ENCODE measurements around the gene AKAIN1.

GRCh38 chr18:5237083-5237722, 40.1 kb upstream of the AKAIN1 start:
- TF ChIP-seq CTCF (IDR thresholded peaks at IDR 0.05; ENCODE audit: control extremely low read depth in 1 of 3, insufficient read depth in 1 of 3, low read depth in 1 of 3, low read length in 3 of 3) (no peak), POLR2A (IDR thresholded peaks at IDR 0.05; ENCODE audit: control extremely low read depth in 1 of 2, low read depth in 2 of 2, low read length in 2 of 2) (no peak; a peak in 1 of 3 replicates), EZH2 (IDR thresholded peaks at IDR 0.05; ENCODE audit: low read depth, low read length, severe bottlenecking) (no peak), MAFK (IDR thresholded peaks at IDR 0.05; ENCODE audit: low read depth, low read length) (no peak), RNF2 (IDR thresholded peaks at IDR 0.05; ENCODE audit: borderline replicate concordance, low read depth, low read length, missing control alignments, poor library complexity, severe bottlenecking) (no peak), ATF2 (IDR thresholded peaks at IDR 0.05; ENCODE audit: low read length) (no peak), HDAC6 (IDR thresholded peaks at IDR 0.05; ENCODE audit: low read depth, low read length) (no peak), RAD21 (IDR thresholded peaks at IDR 0.05 in 1 of 2, conservative IDR thresholded peaks at IDR 0.05 in 1 of 2; ENCODE audit: low read depth in 2 of 2, low read length in 2 of 2) (no peak), CEBPB (IDR thresholded peaks at IDR 0.05; ENCODE audit: low read depth, low read length) (no peak), TAF1 (IDR thresholded peaks at IDR 0.05; ENCODE audit: low read depth, low read length) (no peak), ATF3 (IDR thresholded peaks at IDR 0.05; ENCODE audit: insufficient read depth, low read depth, low read length) (no peak), YY1 (IDR thresholded peaks at IDR 0.05; ENCODE audit: low read depth, low read length) (no peak), RFX5 (IDR thresholded peaks at IDR 0.05; ENCODE audit: borderline replicate concordance, low read depth, low read length) (no peak)
